NCI-H524 (cell line): Measurements from ENCODE around the gene AMTN.
"Not testable (repeated sequence)": the region's sequence is repeated elsewhere in the genome, so short reads cannot be mapped to it uniquely, and the experiment has no call there.

Experiments
- DNase-seq, 2 experiments: peaks; one replicate each; lab custom pipeline; 2025; lab: John Stamatoyannopoulos, UW

The AMTN gene, protein sequence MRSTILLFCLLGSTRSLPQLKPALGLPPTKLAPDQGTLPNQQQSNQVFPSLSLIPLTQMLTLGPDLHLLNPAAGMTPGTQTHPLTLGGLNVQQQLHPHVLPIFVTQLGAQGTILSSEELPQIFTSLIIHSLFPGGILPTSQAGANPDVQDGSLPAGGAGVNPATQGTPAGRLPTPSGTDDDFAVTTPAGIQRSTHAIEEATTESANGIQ

DNA sequence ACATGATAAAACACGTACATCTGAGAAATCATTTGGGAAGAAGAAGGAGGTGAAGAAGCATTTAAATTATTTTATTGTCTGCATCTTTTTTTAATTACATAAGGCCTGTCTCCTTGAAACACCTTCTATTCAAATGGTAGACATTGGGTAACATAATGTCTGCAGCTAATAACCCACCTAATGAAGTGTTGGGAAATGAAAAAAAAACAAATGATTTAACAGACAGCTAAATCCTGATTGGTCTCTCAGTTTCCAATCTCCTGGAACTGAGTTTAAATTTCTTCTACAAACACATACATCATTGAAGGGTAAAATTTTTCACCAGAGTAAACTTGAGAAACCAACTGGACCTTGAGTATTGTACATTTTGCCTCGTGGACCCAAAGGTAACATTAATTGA is at the start of gene AMTN:
Gene AMTN (plus strand): TSS at position 301 of the 400 bp plus-strand sequence. CDS start 209 bp downstream, outside the sequence.
- DNase-seq, result no peak

DNA sequence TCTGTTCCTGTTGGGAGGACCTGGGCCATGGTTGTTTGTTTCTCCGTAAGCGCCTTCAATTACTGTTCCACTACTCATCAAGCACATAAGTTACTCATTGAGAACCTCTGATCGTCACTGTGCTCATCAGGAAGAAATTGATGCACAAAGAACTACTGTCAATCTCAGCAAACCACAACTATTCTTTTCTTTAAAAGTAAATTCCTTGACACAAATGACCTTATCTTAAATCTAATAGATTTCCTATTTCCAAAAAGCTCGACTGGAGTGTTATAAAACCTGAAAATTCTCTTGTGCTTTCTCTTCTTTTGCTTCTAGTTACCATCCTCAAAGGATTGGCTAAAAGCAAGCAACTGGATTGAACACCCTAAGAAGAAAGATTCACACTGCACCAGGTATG is 46.5 kb upstream of the AMTN start, which contains the start of gene MUC7:
Gene MUC7 (plus strand): TSS at position 301 of the 400 bp plus-strand sequence. CDS start 1,825 bp downstream, outside the sequence.
- no peak for DNase-seq

DNA sequence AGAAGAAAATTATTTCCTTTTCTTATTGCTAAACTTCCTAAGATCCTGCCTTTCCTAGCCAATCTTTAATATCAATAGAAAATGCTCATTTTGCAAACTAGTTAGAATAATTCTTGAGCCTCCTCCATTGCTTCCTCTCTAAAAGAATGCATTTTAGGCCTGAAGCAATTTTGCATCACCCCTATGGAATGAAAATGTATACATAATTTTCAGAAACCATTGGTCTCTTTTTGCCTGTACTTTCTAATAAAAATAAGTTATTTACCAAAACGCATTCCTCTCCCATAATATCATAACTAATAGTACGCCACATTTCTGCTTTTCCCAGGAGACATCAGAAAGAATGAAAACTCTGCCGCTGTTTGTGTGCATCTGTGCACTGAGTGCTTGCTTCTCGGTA is 44.7 kb upstream of the AMTN start:
- no peak for DNase-seq

DNA sequence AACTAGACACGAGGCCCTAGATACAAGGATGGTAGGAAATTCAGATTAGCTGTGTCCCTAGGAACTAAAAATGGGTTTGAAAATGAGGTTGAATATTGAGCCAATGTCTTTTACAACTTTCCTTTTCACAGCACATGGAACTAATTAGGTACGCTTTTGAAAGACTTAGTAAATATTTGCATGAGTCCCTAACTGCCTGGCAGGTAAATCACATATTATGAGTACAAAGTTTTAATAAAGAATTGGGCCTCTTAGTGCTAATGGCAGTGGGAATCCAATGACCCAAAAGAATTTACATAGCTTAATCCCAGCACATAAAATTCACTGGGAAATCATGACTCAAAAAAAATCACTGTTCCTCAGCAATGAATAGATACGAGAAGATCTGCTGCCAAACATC is 29.6 kb upstream of the AMTN start:
- no peak for DNase-seq

DNA sequence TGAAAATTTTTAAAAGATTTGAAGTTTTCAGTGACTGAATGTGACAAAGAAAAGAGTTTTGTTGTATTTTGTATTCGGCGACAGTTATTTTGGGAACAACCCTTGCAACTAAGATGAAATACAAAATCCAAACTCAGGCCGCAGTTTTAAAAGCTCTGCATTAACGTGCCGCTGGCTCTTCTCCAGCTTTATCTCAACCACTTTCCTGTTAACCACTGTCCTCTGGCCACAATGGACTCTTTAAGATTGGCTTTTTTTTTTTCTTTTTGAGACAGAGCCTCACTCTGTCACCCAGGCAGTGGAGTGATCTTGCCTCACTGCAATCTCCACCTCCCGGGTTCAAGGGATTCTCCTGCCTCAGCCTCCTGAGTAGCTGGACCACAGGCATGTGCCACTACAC is 22.1 kb upstream of the AMTN start:
- DNase-seq, result no peak

DNA sequence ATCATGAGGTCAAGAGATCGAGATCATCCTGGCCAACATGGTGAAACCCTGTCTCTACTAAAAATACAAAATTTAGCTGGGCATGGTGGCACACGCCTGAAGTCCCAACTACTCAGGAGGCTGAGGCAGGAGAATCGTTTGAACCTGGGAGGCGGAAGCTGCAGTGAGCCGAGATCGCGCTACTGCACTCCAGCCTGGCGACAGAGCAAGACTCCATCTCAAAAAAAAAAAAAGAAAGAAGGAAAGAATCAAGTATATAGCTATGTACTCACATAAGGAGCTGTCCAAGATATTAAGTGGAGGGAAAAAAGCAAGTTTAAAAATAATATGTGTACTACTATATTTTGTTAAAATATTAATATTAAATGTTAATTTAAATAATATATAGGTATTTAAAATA is 16.5 kb upstream of the AMTN start:
- not testable (repeated sequence) for DNase-seq

DNA sequence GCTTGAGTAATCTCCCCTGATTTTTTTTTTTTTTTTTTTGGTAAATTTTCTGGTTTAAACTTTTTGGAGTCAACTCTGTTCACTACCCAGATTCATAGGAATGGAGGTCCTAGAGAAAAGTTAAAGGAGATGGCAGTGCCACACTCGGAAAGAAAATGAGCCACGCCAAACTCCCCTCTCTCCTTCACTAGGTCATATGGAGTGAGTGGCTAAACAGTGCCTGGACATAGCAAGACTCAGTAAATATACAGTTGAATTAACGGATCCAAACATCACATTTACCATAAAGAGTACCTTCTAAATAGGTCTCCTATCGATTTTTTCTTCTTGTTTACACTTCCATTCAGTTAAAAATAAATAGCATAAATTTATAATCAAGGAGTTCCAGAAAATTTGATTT is 13.6 kb upstream of the AMTN start:
- DNase-seq, result no peak

DNA sequence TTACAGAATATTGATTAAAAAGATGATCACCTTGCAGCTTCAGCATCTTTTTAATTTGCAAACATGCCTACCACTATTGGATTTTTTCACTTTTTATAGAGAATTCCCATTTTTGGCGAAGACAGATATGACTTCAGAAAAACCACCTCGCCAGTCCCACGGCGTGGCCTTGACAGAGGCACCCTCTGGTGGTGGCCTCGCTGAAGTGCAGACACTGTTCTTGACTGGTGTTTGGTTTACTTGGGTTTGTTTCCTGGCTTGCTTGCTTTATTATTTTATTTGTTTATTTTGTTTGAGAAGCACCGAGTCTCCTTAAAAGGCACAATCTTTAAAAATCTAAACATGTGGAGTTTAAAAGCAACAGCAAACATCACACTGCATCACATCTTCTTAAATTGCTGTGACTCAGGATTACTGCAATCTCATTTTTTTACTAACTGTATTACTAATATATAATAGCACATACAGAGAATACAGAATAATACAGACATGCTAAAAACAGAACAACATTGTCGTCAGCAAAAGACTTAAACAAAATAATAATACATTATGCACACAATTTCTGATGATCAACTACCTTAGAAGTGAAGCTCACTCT is 13.1 kb upstream of the AMTN start:
- DNase-seq, result peak in 1 of 2 experiments; percentile 45

DNA sequence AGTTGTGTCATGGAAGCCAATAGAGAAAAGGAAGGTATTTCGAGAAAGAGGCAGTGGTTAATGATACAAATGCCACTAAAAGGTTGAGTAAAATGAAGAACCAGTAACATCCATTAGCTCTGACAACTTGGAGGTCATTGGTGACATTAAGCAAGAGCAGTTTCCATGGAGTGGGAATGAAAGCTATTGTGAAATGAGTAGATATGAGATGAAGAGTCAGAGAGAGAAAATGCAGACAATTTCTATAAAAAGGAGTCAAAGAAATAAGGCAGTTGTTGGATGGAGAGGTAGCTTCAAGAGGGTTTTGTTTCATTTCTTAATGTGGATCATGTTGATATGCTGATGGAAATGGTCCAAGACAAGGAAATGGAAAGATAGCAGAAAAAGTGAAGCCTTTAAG is 9.6 kb upstream of the AMTN start:
- no peak for DNase-seq

DNA sequence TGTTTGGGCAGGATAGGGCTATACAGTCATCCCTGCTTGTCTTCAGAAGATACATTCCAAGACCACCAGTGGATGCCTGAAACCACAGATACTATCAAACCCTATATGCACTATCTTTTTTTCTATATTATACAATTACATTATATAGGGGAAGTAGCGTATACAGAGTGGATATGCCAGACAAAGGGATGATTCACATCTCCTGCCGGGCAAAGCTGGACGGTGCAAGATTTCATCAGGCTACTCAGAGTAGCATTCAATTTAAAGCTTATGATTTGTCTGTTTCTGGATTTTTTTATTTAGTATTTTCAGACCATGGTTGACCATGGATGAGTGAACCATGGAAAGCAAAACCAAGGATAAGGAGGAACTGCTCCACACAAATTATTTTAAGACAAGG is 7.0 kb upstream of the AMTN start:
- DNase-seq, result no peak

DNA sequence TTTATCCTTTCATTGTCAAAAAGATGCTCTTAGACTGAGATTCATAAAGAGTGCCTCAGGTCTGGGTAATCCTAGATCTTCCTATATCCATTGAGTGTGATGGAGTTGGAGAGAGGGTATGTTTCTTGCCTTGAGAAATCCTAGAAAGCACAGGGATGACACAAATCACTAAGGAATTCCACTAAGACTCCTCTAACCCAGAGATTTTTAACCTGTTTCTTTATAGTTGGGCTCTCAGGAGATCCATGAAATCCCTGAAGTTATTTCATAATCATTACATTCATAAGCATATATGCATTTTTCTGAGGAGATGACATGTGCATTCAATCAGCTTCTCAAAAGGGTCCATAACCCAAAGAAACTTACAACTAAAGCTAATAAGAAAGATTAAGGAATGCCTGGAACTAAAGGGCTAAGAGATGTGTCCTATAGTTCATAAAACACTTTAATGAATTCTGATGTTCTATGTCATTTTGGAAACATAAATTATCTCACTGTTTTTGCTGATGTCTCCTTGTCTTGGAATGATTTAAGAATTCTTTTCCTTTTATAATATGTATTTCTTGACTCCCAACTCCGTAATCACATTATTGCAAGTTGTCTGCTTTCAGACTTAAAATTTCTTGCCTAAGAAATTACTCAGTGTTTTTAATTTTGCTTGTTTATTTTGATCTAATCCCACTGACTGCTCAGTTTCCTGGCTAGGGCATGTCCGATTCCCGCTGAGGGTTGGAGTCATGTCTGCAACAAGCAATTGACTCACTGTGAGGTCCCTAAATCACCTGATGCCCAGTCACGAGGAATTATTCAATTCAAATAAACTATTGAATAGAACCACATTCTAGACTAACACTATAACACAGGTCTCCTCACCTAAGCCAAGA is 2.8 kb upstream of the AMTN start:
- no peak for DNase-seq

DNA sequence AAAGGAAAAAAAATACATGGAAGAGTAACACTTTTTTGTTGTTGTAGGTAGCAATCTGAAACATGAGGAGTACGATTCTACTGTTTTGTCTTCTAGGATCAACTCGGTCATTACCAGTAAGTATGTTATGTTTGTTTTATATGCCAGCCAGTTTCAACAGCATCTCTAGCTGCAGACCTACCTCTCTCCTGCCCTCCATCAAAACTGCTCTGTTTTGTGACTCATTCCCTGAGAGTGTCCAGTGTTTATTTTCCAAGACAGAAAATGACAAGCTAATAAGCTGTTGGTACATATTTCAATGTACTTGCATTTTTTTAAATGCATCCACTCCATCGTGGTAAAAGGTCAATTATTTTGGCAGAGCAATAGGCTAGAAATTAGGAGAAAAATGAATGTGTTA is 347 bp downstream of the AMTN start:
- no peak for DNase-seq

DNA sequence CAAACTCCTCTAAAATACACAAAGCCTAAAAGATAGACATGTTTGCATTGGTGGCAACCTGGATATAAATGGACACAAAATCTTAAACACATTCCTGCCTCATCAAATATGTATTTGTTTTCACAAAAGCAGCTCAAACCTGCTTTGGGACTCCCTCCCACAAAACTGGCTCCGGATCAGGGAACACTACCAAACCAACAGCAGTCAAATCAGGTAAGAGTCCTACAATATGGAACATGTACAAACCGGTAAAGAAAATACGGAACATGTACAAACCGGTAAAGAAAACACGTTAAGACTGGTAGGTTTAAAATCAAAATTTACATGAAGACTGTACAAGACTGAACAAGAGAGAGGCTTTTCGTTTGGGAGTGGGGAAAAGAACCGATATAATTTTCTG is 4.3 kb downstream of the AMTN start:
- DNase-seq, result no peak

DNA sequence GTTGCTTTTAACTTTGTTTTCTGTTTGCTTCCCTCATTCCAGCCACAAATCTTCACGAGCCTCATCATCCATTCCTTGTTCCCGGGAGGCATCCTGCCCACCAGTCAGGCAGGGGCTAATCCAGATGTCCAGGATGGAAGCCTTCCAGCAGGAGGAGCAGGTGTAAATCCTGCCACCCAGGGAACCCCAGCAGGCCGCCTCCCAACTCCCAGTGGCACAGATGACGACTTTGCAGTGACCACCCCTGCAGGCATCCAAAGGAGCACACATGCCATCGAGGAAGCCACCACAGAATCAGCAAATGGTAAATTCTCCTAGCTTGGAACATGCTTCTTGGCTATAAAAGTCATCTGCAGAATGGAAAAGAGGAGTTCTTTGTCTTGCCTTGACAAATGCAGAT is 12.6 kb downstream of the AMTN start:
- no peak for DNase-seq

DNA sequence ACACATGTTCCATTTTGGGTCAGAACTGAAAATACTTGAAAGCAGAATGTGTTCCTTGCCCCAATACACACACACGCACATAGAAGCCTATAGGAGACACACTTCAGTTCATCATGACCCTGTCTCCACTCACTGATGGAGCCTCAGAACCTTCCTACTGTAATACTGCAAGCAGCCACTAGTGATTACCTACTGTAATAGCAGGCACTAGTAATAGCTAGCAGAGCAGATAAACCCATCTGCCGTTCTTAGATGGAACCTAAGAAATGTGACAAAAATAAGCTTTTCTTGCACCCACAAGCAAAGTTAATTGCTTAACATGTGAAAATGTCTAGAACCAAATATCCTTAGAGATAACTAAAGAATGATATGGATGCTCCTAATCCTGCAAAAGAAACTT is 13.6 kb downstream of the AMTN start:
- peak in 1 of 2 experiments; percentile 10 for DNase-seq

DNA sequence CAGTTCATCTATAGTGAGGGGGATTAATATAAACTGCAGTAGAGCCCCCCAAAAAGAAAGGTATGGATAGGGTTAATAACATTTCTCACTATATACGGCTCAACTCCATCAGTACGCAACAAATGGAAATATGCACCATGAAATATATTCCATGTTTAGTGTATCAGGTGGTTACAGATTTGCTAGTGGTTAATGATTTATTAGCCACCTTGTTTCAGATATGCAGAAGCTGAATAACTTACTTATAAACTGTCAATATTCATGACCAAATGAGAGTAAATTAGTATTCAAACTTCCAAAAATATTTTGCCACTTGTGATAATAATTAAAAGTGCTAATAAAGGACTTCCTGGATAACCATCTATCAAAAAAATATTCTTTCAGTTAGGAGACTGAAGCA is 14.8 kb downstream of the AMTN start:
- no peak for DNase-seq

DNA sequence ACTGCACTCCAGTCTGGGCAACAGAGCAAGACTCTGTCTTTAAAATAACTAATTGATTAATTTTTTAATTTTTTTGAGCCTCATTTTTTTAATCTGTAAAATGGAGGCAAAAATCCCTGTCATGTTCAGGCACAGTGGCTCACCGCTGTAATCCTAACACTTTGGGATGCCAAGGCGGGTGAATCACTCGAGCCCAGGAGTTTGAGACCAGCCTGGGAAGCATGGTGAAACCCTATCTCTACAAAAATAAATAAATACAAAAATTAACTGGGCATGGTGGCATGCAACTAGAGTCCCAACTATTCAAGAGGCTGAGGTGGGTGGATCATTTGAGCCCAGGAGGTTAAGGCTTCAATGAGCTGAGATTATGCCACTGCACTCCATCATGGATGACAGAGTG is 15.4 kb downstream of the AMTN start:
- DNase-seq, result no peak

DNA sequence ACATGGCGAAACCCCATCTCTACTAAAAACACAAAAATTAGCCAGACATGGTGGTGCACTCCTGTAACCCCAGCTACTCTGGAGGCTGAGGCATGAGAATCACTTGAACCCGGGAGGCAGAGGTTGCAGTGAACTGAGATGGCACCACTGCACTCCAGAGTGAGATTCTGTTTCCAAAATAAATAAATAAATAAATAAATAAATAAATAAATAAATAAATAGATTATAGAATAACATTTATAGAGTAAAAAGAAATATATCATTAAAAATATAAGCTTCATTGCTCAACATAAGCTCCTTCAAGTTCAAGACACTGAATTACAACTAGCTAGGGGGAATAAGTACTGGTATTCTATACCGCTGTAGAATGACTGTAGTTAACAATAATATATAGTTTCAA is 16.5 kb downstream of the AMTN start:
- DNase-seq, result not testable (repeated sequence)

DNA sequence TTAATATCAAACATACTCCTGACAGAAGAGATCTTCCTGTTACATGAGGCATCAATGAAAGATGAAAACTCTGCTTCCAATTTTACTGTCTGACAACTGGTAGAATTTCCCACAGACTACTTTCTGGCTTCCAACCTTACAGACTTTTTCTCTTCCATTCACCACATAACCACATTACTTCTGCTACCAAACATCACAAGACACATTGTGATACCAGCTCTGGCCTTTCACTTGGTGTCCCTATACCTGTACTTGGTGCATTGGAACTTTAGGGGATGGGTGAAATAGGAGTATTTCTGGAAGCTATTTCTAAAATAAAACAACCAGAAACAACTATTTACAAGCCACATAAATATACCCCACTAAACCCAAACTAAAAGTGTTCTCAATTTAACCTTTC is 20.5 kb downstream of the AMTN start:
- no peak for DNase-seq

DNA sequence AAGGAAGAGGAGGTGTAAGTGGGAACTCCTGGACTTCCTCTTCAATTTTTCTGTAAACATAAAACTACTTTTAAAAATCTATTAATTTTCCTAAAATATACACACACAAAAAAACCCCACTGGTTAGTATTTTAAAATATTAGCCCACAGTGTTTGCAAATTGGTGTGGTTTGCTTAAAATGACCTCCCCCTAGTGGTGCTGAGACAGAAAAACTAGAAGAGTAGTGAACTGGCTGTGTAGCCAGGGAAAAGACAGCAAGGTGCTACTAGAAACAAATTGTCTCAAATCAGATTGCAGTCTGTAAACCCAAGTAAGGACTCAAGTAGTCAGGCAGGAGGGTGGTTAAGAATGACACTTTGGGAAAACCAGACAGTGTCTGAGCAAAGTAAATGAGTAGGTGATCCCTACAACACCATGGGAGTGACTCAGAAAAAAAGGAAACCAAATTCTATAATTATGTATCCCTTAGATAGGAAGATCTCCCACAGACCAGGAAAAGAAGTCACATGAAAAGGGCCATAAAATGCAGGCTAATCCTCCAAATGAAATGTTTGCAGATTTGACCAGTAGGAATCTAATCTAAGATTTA is 26.0 kb downstream of the AMTN start:
- peak in 1 of 2 experiments; percentile 30 for DNase-seq

DNA sequence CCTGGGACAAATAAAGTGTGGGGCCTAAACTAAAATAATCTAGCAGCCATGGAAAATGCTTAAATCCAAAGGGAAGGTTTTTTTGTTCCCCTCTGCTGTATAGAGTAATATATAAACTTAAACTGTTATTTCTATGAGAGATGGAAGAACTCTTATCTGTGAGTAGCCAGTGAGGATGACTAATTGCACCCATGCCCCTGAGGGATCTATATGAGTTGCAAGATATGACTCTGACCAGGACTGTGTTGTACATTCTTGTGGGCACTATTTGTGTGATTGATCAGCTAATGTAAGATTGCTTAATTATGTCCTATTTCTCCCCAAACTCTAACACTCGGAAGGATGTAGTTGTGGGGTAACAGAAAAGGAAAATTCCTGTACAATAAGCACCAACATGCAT is 38.5 kb downstream of the AMTN start:
- DNase-seq, result no peak

DNA sequence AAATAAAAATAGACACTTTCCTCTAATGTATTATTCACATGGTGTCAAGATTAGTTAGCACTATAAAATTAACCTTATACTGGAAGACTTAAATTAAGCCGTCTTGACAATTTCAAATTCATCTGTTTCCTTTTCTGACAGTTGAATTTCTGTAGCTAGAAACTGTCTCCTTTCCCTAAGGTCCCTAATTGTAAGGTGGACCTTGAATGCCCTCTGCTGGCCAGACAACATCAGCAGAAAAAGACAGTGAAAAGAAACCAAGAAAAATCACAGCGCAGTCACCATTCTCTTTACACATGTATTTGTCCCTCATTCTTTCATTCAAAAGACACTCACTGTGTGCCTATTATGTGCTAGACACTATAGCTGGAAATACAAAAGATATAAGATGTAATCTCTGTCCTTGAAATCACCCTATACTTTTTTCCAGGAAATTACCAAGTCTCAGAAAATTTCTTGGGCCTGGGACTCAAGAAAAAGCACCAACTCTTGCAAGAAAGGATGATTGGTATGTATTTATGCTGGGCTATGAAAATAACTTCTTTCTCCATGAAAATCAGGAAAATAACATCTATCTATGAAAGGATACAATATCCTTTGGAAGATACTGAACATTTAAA is 41.0 kb downstream of the AMTN start:
- peak; percentile 22 to 55 for DNase-seq
